Effector CD8-positive, alpha-beta T cell (primary cell): ENCODE results near the gene MAP2K1.
A peak's percentile ranks its signal among the peaks of the same experiment; 100 is the strongest.
"Not testable (repeated sequence)": the region's sequence is repeated elsewhere in the genome, so short reads cannot be mapped to it uniquely, and the experiment has no call there.

Source experiments
- DNase-seq: peaks from one replicate; lab custom pipeline; 2025; lab: John Stamatoyannopoulos, UW
- total RNA-seq, 4 experiments: gene quantifications; one replicate each; lab custom pipeline; 2026; lab: John Stamatoyannopoulos, UW

MAP2K1 gene
- 116 to 172 (median 143) reads per million in 4 experiments for total RNA-seq

- DNase-seq = peak; percentile 98
Measured at GRCh38 chr15:66386204-66387123, at the start of gene MAP2K1. Gene MAP2K1 (plus strand): TSS chr15:66386912. CDS start chr15:66387348, 436 bp downstream.

GRCh38 chr15:66348530-66348929 lies 38.2 kb upstream of the MAP2K1 start:
- DNase-seq = not testable (repeated sequence)

- DNase-seq = no peak
Measured at GRCh38 chr15:66356077-66356358, 30.7 kb upstream of the MAP2K1 start.

- peak; percentile 95 for DNase-seq
Measured at GRCh38 chr15:66356359-66357236, 30.1 kb upstream of the MAP2K1 start, which contains the start of gene TIPIN. Gene TIPIN (minus strand): TSS chr15:66356685. CDS start chr15:66352947, 3,738 bp downstream.

GRCh38 chr15:66359740-66360139 lies 27.0 kb upstream of the MAP2K1 start:
- no peak for DNase-seq

- not testable (repeated sequence) for DNase-seq
Measured at GRCh38 chr15:66361745-66362460, 24.8 kb upstream of the MAP2K1 start.

GRCh38 chr15:66362776-66363175 lies 23.9 kb upstream of the MAP2K1 start:
- no peak for DNase-seq

GRCh38 chr15:66364944-66365528 lies 21.7 kb upstream of the MAP2K1 start:
- no peak for DNase-seq

GRCh38 chr15:66369773-66370651 lies 16.7 kb upstream of the MAP2K1 start:
- no peak for DNase-seq

- DNase-seq = no peak
Measured at GRCh38 chr15:66374179-66374578, 12.5 kb upstream of the MAP2K1 start.

GRCh38 chr15:66378814-66379430 lies 7.8 kb upstream of the MAP2K1 start:
- no peak for DNase-seq

GRCh38 chr15:66381376-66381775 lies 5.3 kb upstream of the MAP2K1 start:
- not testable (repeated sequence) for DNase-seq

- DNase-seq = peak; percentile 20
Measured at GRCh38 chr15:66387163-66388042, 691 bp downstream of the MAP2K1 start.

GRCh38 chr15:66388043-66388363 lies 1.3 kb downstream of the MAP2K1 start:
- no peak for DNase-seq

GRCh38 chr15:66388576-66388975 lies 1.9 kb downstream of the MAP2K1 start:
- no peak for DNase-seq

GRCh38 chr15:66389098-66389858 lies 2.6 kb downstream of the MAP2K1 start:
- DNase-seq = no peak

GRCh38 chr15:66389859-66390381 lies 3.2 kb downstream of the MAP2K1 start:
- DNase-seq = no peak

GRCh38 chr15:66390678-66391077 lies 4.0 kb downstream of the MAP2K1 start:
- DNase-seq = peak; percentile 5
